NB4 (cell line): ENCODE data around the gene GNAO1.
"Not testable (repeated sequence)": the region's sequence is repeated elsewhere in the genome, so short reads cannot be mapped to it uniquely, and the experiment has no call there.

Experiments used
- MYC ChIP-seq: IDR thresholded peaks from 2 replicates; pipeline ENCODE4 v1.6.1; 2011; ENCODE audit warnings: low read depth, low read length
- POLR2A ChIP-seq: IDR thresholded peaks from 2 replicates; pipeline ENCODE4 v1.6.1; 2011; ENCODE audit warnings: mild to moderate bottlenecking; ENCODE audit not compliant: insufficient read length; ENCODE audit errors: extremely low read depth
- TF ChIP-seq, protein P1 (sequence below): IDR thresholded peaks from one replicate; pipeline ENCODE4 v1.5.1; 2012; ENCODE audit warnings: low read depth, low read length

DNA sequence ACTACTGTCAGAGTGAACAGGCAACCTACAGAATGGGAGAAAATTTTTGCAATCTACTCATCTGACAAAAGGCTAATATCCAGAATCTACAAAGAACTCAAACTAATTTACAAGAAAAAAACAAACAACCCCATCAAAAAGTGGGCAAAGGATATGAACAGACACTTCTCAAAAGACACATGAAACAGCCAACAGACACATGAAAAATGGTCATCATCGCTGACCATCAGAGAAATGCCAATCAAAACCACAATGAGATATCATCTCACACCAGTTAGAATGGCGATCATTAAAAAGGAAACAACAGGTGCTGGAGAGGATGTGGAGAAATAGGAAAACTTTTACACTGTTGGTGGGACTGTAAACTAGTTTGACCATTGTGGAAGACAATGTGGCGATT lies 205.4 kb downstream of the GNAO1 start:
- TF ChIP-seq, protein P1, sequence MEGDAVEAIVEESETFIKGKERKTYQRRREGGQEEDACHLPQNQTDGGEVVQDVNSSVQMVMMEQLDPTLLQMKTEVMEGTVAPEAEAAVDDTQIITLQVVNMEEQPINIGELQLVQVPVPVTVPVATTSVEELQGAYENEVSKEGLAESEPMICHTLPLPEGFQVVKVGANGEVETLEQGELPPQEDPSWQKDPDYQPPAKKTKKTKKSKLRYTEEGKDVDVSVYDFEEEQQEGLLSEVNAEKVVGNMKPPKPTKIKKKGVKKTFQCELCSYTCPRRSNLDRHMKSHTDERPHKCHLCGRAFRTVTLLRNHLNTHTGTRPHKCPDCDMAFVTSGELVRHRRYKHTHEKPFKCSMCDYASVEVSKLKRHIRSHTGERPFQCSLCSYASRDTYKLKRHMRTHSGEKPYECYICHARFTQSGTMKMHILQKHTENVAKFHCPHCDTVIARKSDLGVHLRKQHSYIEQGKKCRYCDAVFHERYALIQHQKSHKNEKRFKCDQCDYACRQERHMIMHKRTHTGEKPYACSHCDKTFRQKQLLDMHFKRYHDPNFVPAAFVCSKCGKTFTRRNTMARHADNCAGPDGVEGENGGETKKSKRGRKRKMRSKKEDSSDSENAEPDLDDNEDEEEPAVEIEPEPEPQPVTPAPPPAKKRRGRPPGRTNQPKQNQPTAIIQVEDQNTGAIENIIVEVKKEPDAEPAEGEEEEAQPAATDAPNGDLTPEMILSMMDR = not testable (repeated sequence)
- not testable (repeated sequence) for TF ChIP-seq POLR2A, MYC
